AG08395 (cell line): ENCODE measurements around the gene BCOR.

Source experiments
- DNase-seq: peaks from one replicate; pipeline ENCODE4 v3.0.0; 2012; ENCODE audit warnings: mixed read lengths, low spot score

BCOR gene

DNA sequence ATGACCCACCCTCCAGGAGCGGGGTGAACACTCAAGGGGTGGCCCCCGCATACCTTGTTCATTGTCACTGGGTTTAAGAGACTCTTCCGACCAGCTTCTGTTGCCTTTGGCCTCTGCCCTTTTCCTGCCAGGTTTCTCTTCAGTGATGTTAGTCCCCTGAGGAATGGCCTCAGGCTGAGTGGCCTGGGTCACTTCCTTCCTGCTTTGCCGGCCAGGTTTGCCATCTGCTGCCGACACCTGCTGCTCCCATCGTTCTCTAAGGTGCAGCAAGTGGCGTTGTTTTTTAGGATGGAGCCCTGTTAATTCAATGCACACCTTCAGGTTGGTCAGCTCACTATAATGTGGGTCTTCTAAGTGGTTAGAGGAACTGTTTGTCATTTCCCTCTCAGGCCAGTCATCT is 34.2 kb downstream of the BCOR start:
- no peak for DNase-seq

DNA sequence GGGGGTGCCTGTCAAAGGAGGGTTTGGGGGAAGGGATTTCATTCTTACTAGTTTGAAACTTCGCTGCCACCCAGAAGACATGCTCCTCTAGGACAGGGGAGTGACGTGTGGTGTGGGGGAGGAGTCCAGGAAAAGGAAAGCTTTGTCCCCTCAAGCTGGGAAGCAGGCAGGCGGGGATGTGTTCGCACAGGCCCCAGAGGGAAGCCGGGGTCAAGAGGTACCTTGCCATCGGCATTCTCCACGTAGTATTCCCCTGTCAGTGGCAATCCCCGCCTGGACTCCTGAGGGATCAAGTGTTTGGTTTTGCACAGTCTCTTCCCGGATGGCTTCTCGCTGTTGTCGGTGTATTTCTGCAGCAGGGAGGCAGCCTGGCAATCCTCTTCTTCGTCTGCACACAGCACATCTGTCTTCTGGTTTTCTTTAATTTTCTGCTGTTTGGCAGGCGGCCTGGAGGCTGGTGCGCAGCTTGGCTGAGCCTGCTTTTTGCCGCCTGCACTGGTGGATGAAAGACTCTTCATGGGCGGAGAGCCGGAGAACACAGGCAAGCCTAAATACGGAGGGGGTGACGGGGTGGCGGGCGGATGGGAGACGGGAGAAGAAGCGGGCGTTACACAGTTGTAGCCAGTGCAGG is 35.1 kb downstream of the BCOR start:
- no peak for DNase-seq

DNA sequence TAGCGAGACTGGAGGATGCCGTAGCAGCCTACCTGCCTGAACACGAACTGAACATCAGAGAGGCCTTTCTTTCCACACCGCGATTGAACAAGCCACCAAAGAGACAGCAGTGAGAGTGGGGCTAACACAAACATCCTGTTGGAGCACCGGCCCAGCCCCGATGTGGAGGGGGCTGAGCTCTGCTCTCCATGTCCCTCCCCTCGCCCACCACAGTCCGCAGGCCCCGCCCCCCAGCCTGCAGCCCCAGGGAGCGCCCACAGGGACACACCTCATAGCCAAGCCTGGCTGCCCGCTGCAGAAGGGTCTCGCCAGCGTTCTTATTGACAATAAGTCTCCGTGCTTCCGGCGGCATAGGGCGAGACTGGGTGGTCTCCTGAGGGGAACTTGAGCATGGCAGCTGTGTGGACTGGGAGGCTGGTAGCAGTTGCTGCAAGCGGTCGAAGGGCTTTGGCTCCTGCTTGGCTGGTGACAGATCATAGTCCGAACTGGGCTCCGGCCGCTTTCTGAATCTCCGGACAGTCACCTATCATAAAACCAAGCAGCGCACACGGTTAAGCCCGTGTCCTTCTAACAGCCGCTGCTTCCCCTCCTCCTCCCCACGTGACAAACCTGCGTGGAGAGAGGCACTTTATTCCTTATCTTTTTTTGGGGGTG is 35.8 kb downstream of the BCOR start:
- no peak for DNase-seq

- no peak for DNase-seq
Measured at GRCh38 chrX:40061005-40061404, 36.8 kb downstream of the BCOR start.

GRCh38 chrX:40060356-40060845 is 37.4 kb downstream of the BCOR start:
- DNase-seq = no peak

- no peak for DNase-seq
Measured at GRCh38 chrX:40058719-40059118, 39.0 kb downstream of the BCOR start.

DNA sequence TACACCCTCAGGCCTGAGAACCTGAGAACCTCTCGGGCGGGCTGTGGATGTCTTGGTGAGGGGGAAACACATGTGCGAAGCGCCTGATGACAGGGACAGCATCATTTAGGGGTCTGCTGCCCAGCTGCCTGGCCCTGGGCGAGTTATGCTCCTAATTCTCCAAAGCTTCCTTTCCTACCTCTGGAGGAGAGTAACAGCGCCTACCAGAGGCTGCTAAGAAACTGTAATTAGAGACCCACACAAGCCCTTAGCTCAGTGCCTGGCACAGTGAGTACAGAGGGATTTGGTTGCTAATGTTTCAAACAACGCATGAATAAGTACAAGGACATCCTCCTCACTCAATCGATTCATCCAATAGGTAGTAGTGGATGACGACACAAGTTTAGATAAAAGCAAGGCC is 40.4 kb downstream of the BCOR start:
- DNase-seq = no peak

- no peak for DNase-seq
Measured at GRCh38 chrX:40056420-40056819, 41.3 kb downstream of the BCOR start.

GRCh38 chrX:40055495-40055894 is 42.3 kb downstream of the BCOR start:
- no peak for DNase-seq

DNA sequence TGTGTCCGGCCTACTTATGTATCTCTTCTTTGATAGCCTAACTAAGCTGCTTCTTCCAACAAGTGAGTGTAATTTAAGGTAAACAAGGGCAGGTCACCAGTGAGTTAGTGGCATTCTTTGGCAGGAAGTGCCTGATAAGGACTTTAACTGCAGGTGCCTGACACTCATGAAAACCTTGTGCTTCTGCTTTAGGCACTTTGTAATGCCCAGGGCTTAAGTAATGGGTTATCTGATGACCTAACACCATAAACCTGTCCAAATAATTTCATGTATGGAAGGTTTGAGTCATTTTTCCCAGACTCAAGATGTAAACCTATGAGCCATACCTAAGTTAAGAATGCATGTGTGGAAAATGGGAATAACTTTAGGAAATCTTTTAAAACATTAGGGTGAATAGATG is 43.0 kb downstream of the BCOR start:
- DNase-seq = no peak

DNA sequence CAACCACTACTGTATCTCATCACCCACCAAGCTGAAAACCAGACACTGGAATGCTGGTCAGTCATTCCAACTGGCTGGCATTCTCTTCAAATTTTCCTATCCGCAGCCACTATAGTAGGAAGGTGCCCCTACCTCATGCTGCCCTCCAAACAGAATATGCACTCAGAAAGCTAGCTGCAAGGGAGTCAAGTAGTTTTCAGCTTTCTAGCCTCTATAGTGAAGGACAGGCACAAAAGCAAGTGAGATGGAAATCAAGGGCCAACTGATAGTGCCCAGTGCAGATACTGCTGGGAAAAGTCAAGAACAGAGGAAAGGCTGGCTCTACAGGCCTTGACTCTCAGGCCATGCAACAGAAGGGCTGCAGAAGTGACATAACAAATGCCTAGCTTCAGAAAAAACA is 47.2 kb downstream of the BCOR start:
- no peak for DNase-seq

DNA sequence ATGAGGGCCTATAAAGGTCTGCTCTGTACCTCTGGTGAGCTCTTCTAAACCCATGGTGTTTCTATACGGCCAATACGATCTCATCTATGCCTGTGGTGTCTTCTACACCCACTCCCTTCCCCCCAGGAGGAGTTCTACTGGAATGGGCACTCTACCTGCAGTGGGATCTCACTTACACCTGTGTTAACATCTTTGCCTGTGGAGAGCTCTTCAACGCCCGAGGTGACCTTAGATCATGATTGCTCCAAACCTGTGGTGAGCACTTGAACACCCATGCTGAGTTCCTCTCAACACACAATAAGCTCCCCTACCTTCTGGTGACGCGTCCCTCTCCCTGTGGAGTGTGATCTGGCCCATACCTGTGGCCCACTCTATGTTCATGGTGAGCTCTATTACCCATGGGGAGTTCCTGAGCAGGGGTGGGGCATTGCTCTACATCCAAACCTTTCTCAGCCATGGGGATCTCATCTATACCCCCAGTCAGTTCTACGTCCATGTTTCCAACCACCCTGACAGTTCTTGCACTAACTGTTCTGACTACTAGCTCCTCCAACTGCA is 48.6 kb downstream of the BCOR start:
- DNase-seq = no peak

GRCh38 chrX:40047485-40047884 is 50.3 kb downstream of the BCOR start:
- DNase-seq = no peak

- no peak for DNase-seq
Measured at GRCh38 chrX:40043895-40044294, 53.9 kb downstream of the BCOR start.

GRCh38 chrX:40041915-40042314 is 55.8 kb downstream of the BCOR start:
- no peak for DNase-seq

- no peak for DNase-seq
Measured at GRCh38 chrX:40040686-40041461, 56.9 kb downstream of the BCOR start.

- DNase-seq = no peak
Measured at GRCh38 chrX:40039887-40040286, 57.9 kb downstream of the BCOR start.

DNA sequence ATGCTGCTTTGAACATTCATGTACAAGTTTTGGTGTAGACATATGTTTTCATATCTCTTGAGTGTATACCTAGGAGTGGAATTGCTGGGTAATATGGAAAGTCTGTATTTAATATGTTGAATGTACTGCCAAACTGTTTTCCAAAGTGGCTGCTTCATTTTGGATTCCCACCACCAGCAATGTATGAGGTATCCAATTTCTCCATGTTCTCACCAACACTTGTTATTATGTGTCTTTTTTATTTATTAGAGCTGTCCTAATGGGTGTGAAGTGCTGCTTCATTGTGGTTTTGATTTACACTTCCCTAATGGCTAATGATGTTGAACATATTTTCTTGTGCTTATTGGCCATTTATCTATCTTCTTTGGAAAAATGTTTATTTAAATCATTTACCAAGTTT is 60.4 kb downstream of the BCOR start:
- no peak for DNase-seq

DNA sequence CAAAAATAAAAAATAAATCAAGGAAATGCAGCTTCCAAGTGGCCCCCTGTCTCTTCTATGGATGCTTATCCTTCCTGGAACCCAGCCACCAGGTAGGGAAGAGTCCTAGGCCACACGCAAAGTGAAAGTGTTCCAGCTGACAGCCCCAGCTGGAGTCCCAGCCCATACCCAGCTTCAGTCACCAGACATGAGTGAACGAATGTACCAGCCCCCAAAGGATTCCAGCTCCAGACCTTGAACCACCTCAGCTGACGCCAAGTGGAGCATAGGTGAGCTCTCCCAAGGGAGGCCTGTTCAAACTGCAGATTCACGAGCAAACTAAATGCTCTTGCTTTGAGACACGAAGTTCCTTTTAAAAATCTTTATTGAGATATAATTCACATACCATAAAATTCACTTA is 62.0 kb downstream of the BCOR start:
- no peak for DNase-seq

DNA sequence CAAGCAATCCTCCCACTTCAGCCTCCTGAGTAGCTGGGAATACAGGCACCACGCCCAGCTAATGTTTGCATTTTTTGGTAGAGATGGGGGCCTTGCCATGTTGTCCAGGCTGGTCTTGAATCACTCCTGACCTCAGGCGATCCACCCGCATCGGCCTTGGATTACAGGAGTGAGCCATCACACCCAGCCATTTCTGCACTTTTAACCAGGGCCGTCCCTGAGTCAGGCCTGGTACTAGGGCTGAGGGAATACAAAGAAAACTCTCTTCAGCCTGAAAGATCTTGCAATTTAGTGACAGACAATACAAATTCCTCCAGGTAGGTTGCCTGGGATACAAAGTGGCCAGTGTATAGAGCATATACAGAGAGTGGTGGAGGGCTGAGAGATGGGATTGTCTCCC is 65.8 kb downstream of the BCOR start:
- no peak for DNase-seq

DNA sequence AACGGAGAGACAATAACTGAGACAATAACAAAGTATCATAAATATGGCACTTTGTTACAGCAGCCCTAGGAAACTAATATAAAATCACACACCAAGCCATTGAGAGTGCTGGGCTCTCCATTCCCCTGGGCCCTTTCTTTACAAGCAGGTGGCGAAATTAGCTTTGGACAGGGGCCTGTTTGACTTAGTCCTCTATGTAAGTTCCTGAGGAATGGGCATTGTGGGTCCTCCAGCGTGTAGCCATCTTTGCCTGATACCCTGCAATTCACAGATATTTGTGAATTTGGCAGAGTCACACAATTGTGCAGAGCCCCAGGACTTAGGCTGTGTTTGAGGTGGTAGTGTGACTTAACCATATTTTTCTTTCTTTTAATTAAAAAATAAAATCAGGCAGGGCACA is 67.6 kb downstream of the BCOR start:
- no peak for DNase-seq

GRCh38 chrX:40022421-40022820 is 75.3 kb downstream of the BCOR start:
- no peak for DNase-seq

- DNase-seq = no peak
Measured at GRCh38 chrX:40021647-40022046, 76.1 kb downstream of the BCOR start.
